GM12874 (cell line): Measurements from ENCODE around the gene SMARCA4.

Experiments
- TF ChIP-seq, protein P1 (sequence below): IDR thresholded peaks from 2 replicates; pipeline ENCODE4 v1.5.1; 2011; ENCODE audit warnings: low read depth, mild to moderate bottlenecking, control low read depth, low read length, moderate library complexity; ENCODE audit not compliant: insufficient read depth

The SMARCA4 gene

GRCh38 chr19:10998666-10999065, 37.8 kb downstream of the SMARCA4 start:
- TF ChIP-seq, protein P1, sequence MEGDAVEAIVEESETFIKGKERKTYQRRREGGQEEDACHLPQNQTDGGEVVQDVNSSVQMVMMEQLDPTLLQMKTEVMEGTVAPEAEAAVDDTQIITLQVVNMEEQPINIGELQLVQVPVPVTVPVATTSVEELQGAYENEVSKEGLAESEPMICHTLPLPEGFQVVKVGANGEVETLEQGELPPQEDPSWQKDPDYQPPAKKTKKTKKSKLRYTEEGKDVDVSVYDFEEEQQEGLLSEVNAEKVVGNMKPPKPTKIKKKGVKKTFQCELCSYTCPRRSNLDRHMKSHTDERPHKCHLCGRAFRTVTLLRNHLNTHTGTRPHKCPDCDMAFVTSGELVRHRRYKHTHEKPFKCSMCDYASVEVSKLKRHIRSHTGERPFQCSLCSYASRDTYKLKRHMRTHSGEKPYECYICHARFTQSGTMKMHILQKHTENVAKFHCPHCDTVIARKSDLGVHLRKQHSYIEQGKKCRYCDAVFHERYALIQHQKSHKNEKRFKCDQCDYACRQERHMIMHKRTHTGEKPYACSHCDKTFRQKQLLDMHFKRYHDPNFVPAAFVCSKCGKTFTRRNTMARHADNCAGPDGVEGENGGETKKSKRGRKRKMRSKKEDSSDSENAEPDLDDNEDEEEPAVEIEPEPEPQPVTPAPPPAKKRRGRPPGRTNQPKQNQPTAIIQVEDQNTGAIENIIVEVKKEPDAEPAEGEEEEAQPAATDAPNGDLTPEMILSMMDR, result no peak

GRCh38 chr19:11005521-11005920, 44.7 kb downstream of the SMARCA4 start:
- TF ChIP-seq, protein P1, result no peak

DNA sequence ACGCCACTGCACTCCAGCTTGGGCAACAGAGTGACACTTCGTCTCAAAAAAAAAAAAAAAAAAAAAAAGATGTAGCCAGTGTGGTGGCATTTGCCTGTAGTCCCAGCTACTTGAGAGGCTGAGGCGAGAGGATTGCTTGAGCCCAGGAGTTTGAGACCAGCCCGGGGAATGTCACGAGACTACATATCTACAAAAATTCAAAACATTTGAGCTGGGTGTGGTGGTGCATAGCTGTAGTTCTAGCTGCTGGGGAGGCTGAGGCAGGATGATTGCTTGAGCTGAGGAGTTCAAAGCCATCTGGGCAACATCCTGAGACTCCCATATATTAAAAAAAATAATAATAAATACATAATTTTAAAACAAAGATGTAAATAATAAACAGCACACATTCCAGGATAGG, 46.6 kb downstream of the SMARCA4 start:
- TF ChIP-seq, protein P1, result no peak

DNA sequence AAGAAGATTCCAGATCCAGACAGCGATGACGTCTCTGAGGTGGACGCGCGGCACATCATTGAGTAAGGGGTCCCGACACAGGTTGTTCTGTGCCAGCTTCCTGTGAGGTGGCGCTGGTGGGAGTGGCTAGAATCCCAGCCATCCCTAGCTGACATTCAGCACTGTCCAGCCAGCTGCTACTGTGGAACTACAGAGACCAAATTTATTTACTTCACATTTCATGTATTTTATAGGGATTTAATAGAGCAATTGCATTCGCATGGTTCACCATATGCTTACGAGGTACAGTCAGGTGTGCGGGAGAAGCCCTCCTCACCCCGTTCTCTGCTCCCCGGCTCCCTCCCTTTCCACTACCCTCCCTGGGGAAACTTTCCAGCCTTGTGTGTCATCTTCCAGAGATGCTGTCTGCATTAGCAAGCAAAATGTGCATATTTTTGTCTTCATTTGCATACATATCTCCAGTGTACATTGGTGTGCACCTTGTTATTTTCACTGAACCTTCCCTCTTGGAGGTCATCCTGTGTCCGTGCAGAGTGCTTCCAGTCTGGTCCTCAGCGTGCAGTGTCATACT, 47.2 kb downstream of the SMARCA4 start:
- TF ChIP-seq, protein P1, result no peak

DNA sequence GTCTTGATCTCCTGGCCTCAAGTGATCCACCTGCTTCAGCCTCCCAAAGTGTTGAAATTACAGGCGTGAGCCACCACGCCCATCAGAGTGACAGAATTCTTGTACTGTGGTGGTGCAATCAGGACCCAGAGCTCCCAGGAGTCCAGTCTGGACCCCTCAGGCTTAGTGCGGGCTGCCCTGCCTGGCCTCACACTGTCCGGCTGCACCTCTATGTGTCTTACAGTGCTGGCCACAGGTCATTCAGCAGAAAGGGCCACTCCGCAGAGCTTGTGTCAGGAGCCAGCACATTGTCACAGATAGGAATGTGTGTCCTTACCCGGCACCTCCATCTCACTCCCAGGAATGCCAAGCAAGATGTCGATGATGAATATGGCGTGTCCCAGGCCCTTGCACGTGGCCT, 49.2 kb downstream of the SMARCA4 start:
- TF ChIP-seq, protein P1, result no peak

DNA sequence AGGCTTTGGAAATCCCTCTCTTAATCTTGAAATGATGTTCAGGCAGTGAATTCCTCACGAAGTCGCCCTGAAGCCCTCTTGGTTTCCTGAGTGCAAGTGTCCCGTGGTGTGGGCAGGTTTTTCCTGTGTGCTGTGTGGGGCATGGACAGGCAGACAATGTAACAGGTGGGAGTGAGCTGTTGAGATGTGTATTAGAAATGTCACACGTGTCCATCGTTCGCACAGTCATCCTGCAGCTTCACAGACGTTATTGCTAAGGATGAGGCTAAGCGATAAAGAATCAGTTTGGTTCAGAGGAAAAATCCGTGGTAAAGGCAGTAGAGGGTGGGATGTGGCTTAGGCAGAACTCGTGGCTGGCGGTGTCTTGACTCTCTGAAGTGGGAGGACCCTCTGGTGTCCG, 51.7 kb downstream of the SMARCA4 start:
- TF ChIP-seq, protein P1, result no peak

DNA sequence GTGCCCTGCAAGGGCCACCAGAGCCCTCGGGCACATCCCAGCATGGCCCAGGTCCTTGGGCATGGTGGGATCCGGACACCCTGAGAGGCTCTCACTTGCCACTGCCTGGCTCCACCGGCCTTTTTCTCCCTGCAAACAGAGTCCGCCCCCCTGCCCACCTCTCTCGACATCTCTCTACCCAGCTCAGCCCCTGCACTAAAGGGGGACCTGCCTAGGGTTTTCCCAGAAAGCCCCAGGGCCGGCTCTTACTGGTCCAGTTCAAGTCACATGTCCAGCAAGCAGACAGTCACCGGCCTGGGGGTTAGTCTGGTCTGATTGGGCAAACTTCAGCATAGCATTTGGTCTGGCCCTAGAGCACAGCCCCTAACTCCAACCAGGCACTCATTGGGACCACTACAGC, 52.9 kb downstream of the SMARCA4 start:
- TF ChIP-seq, protein P1, result no peak
